Measurements from ENCODE around the gene GPR173. TPM values are rescaled to one million over a fixed set of nuclear protein-coding genes. Genes with fewer than 3 reads are reported as not detected.

The GPR173 gene
- polyA plus RNA-seq, 1 experiment = 2.7 TPM

GRCh38 chrX:53072418-53073114, 24.0 kb downstream of the GPR173 start:
- ChIA-PET POLR2A (interaction anchor here (1.1 kb wide), 1 partner anchor 9 kb away, joined by 4 read pairs; the partner anchor contains the start of gene TSPYL2), CTCF (interaction anchor here (0.7 to 1.9 kb wide), 7 partner anchors 8 to 117 kb away, joined by 3 to 7 read pairs (median 3); no protein-coding TSS in a partner anchor)
- TF ChIP-seq CTCF (IDR thresholded peaks at IDR 0.05; ENCODE audit: insufficient read depth, low read depth, low read length) = no peak
- H3K4me3 ChIP-seq (ENCODE audit: low read depth, low read length) = no peak overlapping the region
- H3K27me3 ChIP-seq (ENCODE audit: control insufficient read depth, insufficient read depth, low read length) = no peaks in the 10 kb centered on the region
- DNase-seq (ENCODE audit: low read depth) = no peak
- no peaks in the 10 kb centered on the region for H3K36me3 ChIP-seq (ENCODE audit: control insufficient read depth, insufficient read depth, low read length)

- TF ChIP-seq CTCF (IDR thresholded peaks at IDR 0.05; ENCODE audit: insufficient read depth, low read depth, low read length) = no peak
- Histone ChIP-seq H3K36me3 (ENCODE audit: control insufficient read depth, insufficient read depth, low read length) (no peaks in the 10 kb centered on the region), H3K4me3 (ENCODE audit: low read depth, low read length) (no peak overlapping the region), H3K27me3 (ENCODE audit: control insufficient read depth, insufficient read depth, low read length) (no peaks in the 10 kb centered on the region)
- POLR2A ChIA-PET = interaction anchor here (1.1 kb wide), 1 partner anchor 9 kb away, joined by 4 read pairs; the partner anchor contains the start of gene TSPYL2
- CTCF ChIA-PET = interaction anchor here (1.0 to 1.6 kb wide), 3 partner anchors 9 to 117 kb away, joined by 3 to 5 read pairs (median 3); no protein-coding TSS in a partner anchor
- DNase-seq (ENCODE audit: low read depth) = no peak
Observed at GRCh38 chrX:53073115-53073586, 24.6 kb downstream of the GPR173 start.

GRCh38 chrX:53075011-53075410, 26.4 kb downstream of the GPR173 start:
- ChIA-PET CTCF (no interaction called here), POLR2A (no interaction called here)
- TF ChIP-seq CTCF (IDR thresholded peaks at IDR 0.05; ENCODE audit: insufficient read depth, low read depth, low read length) = no peak
- no peak for DNase-seq (ENCODE audit: low read depth)
- H3K27me3 ChIP-seq (ENCODE audit: control insufficient read depth, insufficient read depth, low read length) = no peaks in the 10 kb centered on the region
- H3K36me3 ChIP-seq (ENCODE audit: control insufficient read depth, insufficient read depth, low read length) = no peaks in the 10 kb centered on the region
- H3K4me3 ChIP-seq (ENCODE audit: low read depth, low read length) = no peak overlapping the region

DNA sequence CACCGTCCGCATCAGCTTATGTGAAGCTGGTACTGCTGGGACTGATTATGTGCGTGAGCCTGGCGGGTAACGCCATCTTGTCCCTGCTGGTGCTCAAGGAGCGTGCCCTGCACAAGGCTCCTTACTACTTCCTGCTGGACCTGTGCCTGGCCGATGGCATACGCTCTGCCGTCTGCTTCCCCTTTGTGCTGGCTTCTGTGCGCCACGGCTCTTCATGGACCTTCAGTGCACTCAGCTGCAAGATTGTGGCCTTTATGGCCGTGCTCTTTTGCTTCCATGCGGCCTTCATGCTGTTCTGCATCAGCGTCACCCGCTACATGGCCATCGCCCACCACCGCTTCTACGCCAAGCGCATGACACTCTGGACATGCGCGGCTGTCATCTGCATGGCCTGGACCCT, 28.1 kb downstream of the GPR173 start:
- no peak for TF ChIP-seq CTCF (IDR thresholded peaks at IDR 0.05; ENCODE audit: insufficient read depth, low read depth, low read length)
- H3K27me3 ChIP-seq (ENCODE audit: control insufficient read depth, insufficient read depth, low read length) = no peaks in the 10 kb centered on the region
- DNase-seq (ENCODE audit: low read depth) = no peak
- no peak overlapping the region for H3K4me3 ChIP-seq (ENCODE audit: low read depth, low read length)
- CTCF ChIA-PET = no interaction called here
- POLR2A ChIA-PET = no interaction called here
- H3K36me3 ChIP-seq (ENCODE audit: control insufficient read depth, insufficient read depth, low read length) = no peaks in the 10 kb centered on the region

- ChIA-PET POLR2A (no interaction called here), CTCF (interaction anchor here (0.6 kb wide), 1 partner anchor 1468 kb away, joined by 3 read pairs; no protein-coding TSS in a partner anchor)
- Histone ChIP-seq H3K36me3 (ENCODE audit: control insufficient read depth, insufficient read depth, low read length) (no peaks in the 10 kb centered on the region), H3K4me3 (ENCODE audit: low read depth, low read length) (no peak overlapping the region), H3K27me3 (ENCODE audit: control insufficient read depth, insufficient read depth, low read length) (no peaks in the 10 kb centered on the region)
- DNase-seq (ENCODE audit: low read depth) = no peak
- TF ChIP-seq CTCF (IDR thresholded peaks at IDR 0.05; ENCODE audit: insufficient read depth, low read depth, low read length) = no peak
Observed at GRCh38 chrX:53077207-53078197, 28.9 kb downstream of the GPR173 start.

Data from BJ (cell line).